ENCODE results near the gene ENAH.
"Not testable (repeated sequence)": the region's sequence is repeated elsewhere in the genome, so short reads cannot be mapped to it uniquely, and the experiment has no call there.

ENAH gene

DNA sequence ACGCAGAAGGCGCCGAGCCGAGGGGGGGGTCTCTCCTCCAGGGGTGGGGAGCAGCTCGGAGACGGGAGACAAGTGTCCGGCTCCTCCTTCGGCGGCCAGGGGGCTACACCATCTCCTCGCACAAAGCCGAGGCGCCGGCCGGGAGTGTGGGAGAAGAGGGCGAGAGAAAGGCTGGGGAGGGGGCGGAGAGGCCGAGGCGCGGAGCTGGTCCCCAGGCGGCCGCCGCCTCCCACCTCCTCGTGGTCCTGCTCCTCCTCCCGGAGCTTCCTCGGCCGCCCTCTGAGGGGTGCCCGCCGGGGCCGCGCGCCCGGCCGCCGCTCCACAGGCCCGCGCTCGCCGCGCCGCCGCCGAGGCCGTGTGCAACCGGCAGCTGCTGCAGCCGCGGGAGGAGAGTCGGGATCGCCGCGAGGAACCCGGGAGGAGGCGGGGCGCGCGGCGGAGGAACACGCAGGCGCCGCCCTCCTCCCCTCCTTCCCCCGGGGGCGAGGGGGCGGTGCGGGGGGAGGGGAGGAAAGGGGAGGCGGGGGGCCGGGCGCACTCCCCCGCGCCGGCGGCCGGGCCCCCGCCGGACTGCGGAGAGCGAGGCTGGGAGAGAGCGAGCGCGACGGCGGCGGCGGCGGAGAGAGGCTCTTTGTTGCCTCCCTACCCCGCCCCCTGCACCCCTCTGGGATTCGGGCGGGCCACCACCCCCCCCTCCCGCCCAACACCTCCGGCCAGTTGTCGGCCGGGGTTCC, at the start of gene ENAH:
TSS of gene ENAH (minus strand) at position 395 of the 734 bp plus-strand sequence. CDS start 433 bp downstream, outside the sequence.
- H3K36me3 ChIP-seq (ENCODE audit: insufficient read depth, low read length) = peaks cover 4% of the 10 kb centered on the region
- H3K4me1 ChIP-seq (ENCODE audit: insufficient read depth, low read length) = peaks cover 24% of the 10 kb centered on the region

DNA sequence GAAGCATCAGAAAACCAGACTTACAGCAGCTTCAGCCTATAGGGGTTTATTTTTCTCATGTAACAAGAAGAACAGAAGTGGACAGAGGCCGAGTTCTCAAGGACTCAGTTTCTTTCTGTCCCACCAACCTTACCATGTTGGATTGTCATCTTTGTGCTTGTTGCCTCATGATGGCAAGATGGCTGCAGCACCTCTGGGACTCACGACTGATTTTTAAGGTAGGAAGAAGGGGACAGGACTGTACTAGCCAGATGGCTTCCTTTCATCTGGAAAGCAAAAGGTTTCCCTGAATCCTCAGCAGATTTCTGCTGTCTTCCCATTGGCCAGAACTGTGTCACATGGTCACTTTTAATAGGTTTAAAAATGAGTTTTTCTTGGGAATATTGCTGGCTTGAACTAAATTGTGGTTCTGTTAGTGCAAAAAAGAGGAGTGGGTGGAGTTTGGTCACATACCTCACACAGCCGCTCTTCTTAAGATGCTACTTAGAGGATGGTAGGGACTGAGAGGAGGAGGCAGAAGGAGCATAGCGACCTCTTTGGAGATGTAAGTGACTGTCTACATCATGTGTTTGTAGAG, 48.1 kb upstream of the ENAH start:
- H3K9me3 ChIP-seq (ENCODE audit: low read length) = no peaks in the 10 kb centered on the region
- H3K36me3 ChIP-seq (ENCODE audit: insufficient read depth, low read length) = no peaks in the 10 kb centered on the region
- peak overlapping the region; percentile 62 for H2AFZ ChIP-seq (ENCODE audit: low read depth, low read length)
- H3K4me3 ChIP-seq (ENCODE audit: low read length) = no peak overlapping the region
- H3K27me3 ChIP-seq (ENCODE audit: insufficient read depth, low read length) = no peaks in the 10 kb centered on the region
- H3K4me1 ChIP-seq (ENCODE audit: insufficient read depth, low read length) = peaks cover 15% of the 10 kb centered on the region

More for the DNA sequence above, at the start of gene ENAH:
- H3K27me3 ChIP-seq (ENCODE audit: insufficient read depth, low read length) = no peaks in the 10 kb centered on the region
- no peaks in the 10 kb centered on the region for H3K9me3 ChIP-seq (ENCODE audit: low read length)
- H3K4me3 ChIP-seq (ENCODE audit: low read length) = peak within 1 kb of the TSS; percentile 98
- H2AFZ ChIP-seq (ENCODE audit: low read depth, low read length) = peak within 1 kb of the TSS; percentile 71

DNA sequence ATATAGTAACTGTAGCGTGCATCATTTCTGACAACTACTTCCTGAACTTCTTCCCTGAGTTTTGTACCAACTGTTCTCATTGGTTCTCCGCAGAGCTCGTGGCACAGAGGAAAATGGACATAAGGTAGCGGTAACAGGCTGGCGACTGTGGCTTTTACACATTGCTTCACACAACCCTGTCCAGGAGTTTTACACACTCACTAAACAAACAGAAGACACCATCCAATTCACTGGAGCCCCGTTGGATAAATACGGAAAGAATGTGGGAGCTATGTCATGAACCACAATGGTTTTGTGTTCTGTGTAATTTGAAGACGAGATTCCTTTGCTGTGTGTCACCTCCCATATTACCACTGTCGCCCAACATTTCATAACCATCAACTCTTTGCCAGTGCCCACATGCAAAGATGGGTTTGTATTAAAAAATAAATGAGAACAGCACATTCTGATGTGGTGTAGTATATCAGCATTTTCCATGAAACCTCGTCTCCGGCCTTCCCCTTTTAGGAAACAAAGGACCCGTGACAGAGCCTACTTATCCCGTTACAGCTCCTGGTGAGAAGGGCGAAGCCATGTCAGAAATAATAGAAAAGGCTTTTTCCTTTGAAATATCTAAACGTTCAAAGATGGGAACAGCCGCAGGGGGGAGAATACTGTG, 47.4 kb upstream of the ENAH start:
- Histone ChIP-seq H3K27me3 (ENCODE audit: insufficient read depth, low read length) (no peaks in the 10 kb centered on the region), H3K9me3 (ENCODE audit: low read length) (no peaks in the 10 kb centered on the region), H3K4me3 (ENCODE audit: low read length) (peak overlapping the region; percentile 29), H3K36me3 (ENCODE audit: insufficient read depth, low read length) (no peaks in the 10 kb centered on the region), H2AFZ (ENCODE audit: low read depth, low read length) (peak overlapping the region; percentile 62), H3K4me1 (ENCODE audit: insufficient read depth, low read length) (peaks cover 15% of the 10 kb centered on the region)

DNA sequence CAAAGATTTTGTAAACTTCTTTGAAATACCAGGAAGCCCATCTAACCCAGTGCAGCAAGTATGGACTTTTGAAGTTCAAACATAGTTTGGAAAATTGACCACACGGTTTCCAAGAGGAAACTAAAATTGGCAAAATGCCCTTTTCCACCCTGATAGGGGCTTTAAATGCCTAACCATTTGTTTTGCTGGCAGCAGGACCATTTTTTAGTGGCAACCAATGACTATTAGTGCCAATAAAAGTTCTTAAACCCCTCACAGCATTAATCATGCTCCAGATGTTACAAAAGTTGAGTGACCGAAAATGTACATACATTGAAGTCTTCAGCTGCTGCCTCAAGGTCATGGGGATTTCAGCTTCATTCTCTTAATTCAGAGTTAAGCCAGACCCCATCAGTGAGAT, 46.4 kb upstream of the ENAH start:
- no peaks in the 10 kb centered on the region for H3K36me3 ChIP-seq (ENCODE audit: insufficient read depth, low read length)
- no peak overlapping the region for H3K4me3 ChIP-seq (ENCODE audit: low read length)
- H2AFZ ChIP-seq (ENCODE audit: low read depth, low read length) = peak overlapping the region; percentile 62

DNA sequence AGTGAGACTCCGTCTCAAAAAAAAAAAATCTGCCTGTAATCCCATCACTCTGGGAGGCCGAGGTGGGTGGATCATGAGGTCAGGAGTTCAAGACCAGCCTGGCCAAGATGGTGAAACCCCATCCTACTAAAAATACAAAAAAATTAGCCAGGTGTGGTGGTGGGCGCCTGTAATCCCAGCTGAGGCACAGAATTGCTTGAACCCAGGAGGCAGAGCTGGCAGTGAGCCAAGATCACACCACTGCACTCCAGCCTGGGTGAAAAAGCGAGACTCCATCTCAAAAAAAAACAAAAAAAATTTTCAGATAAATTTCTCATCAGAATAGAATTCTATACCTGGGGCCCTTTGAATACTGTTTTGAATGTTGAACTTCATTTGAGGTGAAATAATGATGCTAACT, 45.3 kb upstream of the ENAH start:
- peaks cover 15% of the 10 kb centered on the region for H3K4me1 ChIP-seq (ENCODE audit: insufficient read depth, low read length)
- not testable (repeated sequence) for H3K9me3 ChIP-seq (ENCODE audit: low read length); H3K4me3 ChIP-seq (ENCODE audit: low read length); H2AFZ ChIP-seq (ENCODE audit: low read depth, low read length); H3K36me3 ChIP-seq (ENCODE audit: insufficient read depth, low read length); H3K27me3 ChIP-seq (ENCODE audit: insufficient read depth, low read length)

More for the DNA sequence above, 46.4 kb upstream of the ENAH start:
- Histone ChIP-seq H3K9me3 (ENCODE audit: low read length) (no peaks in the 10 kb centered on the region), H3K4me1 (ENCODE audit: insufficient read depth, low read length) (peaks cover 15% of the 10 kb centered on the region), H3K27me3 (ENCODE audit: insufficient read depth, low read length) (no peaks in the 10 kb centered on the region)

DNA sequence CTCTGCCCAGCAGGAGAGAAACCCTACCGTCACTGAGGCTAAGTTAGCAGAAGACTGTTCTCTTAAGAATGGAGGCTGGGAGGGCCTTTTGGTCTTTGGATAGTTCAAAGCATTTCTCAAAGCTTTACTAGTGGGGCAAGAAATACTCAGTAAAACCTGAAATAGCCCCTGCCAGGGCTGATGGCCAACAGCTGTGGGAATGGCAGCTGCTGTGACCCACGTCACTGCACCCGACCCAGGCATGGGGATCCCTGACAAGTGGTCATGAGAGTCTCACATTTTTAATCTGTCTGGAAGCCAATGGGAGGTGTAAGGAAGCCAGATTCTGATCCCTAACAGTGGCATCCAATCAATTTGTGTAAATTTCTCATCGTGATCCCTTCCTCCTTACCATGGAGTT, 44.5 kb upstream of the ENAH start:
- Histone ChIP-seq H3K27me3 (ENCODE audit: insufficient read depth, low read length) (no peaks in the 10 kb centered on the region), H3K4me1 (ENCODE audit: insufficient read depth, low read length) (peaks cover 15% of the 10 kb centered on the region), H3K36me3 (ENCODE audit: insufficient read depth, low read length) (no peaks in the 10 kb centered on the region), H2AFZ (ENCODE audit: low read depth, low read length) (no peak overlapping the region), H3K9me3 (ENCODE audit: low read length) (no peaks in the 10 kb centered on the region), H3K4me3 (ENCODE audit: low read length) (no peak overlapping the region)

DNA sequence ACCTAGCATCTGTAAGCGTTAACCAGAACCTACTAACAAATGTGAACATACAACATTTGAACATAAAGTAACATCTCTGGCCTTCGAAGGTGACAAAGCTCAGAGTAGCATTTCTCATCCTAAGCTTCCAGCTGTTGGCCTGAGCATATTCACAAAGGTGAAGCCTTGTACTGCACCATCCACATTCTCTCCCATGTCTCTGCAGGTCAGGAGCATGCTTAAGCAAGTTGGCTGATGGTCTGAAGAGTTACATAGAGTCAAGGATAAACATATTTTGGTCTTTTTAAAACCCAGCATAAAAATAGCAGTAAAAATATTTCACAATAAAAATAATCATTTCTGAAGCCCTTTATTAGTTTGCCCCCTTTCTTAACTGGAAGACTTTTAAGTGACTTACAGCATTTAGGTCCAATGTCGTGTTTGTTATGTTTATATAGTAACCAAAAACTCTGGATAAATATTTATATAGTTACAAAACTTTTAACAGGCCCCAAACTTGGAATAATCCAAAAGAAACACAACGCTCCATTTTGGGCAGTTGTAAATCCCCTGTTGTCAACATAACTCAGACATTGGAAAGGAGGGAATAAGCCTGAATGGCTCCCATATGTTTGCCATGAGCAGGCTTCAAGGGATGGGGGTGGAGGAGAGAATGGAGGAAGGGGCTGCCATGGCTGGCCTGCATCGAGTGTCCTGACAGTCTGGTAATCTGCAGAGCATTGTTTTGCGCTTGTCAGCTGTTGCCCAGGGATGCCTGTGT, 42.8 kb upstream of the ENAH start:
- Histone ChIP-seq H3K4me1 (ENCODE audit: insufficient read depth, low read length) (peaks cover 20% of the 10 kb centered on the region), H3K36me3 (ENCODE audit: insufficient read depth, low read length) (no peaks in the 10 kb centered on the region), H2AFZ (ENCODE audit: low read depth, low read length) (no peak overlapping the region), H3K9me3 (ENCODE audit: low read length) (no peaks in the 10 kb centered on the region), H3K4me3 (ENCODE audit: low read length) (no peak overlapping the region), H3K27me3 (ENCODE audit: insufficient read depth, low read length) (no peaks in the 10 kb centered on the region)

DNA sequence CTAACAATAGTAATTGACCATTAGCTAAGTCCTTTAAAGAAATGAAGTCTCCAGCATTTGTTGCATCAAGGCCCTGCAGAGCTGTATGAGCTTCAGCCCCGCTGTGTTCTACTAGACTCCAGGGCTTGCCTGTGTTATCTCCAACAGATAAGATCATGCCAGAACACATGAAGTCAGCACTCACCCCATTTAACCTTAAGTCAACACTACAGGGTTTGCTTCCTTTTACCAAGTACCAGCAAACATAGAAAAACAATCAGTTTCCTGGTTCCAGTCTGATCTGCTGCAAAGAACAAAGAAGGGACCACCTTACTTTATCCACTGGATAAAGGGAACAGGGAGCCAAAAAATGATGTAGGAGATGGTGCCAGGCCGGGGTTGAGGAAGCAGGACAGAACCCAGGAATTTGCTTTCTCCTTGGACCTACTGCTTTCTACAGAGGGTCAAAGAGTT, 41.3 kb upstream of the ENAH start:
- no peaks in the 10 kb centered on the region for H3K27me3 ChIP-seq (ENCODE audit: insufficient read depth, low read length)
- H3K9me3 ChIP-seq (ENCODE audit: low read length) = no peaks in the 10 kb centered on the region
- peaks cover 5% of the 10 kb centered on the region for H3K4me1 ChIP-seq (ENCODE audit: insufficient read depth, low read length)
- H3K36me3 ChIP-seq (ENCODE audit: insufficient read depth, low read length) = no peaks in the 10 kb centered on the region
- no peak overlapping the region for H3K4me3 ChIP-seq (ENCODE audit: low read length)
- H2AFZ ChIP-seq (ENCODE audit: low read depth, low read length) = no peak overlapping the region

DNA sequence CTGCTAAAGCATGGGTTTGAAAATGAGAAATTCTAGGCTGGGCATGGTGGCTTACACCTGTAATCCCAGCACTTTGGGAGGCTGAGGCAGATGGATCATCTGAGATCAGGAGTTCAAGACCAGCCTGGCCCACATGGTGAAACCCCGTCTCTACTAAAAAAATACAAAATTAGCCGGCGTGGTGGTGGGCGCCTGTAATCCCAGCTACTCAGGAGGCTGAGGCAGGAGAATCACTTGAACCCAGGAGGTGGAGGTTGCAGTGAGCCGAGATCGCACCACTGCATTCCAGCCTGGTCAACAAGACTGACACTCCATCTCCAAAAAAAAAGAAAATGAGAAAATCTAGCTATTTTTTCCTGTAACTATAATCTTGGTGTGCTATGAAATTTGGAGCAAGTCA, 40.8 kb upstream of the ENAH start:
- not testable (repeated sequence) for H3K4me1 ChIP-seq (ENCODE audit: insufficient read depth, low read length); H3K36me3 ChIP-seq (ENCODE audit: insufficient read depth, low read length); H3K9me3 ChIP-seq (ENCODE audit: low read length); H2AFZ ChIP-seq (ENCODE audit: low read depth, low read length); H3K4me3 ChIP-seq (ENCODE audit: low read length); H3K27me3 ChIP-seq (ENCODE audit: insufficient read depth, low read length)

DNA sequence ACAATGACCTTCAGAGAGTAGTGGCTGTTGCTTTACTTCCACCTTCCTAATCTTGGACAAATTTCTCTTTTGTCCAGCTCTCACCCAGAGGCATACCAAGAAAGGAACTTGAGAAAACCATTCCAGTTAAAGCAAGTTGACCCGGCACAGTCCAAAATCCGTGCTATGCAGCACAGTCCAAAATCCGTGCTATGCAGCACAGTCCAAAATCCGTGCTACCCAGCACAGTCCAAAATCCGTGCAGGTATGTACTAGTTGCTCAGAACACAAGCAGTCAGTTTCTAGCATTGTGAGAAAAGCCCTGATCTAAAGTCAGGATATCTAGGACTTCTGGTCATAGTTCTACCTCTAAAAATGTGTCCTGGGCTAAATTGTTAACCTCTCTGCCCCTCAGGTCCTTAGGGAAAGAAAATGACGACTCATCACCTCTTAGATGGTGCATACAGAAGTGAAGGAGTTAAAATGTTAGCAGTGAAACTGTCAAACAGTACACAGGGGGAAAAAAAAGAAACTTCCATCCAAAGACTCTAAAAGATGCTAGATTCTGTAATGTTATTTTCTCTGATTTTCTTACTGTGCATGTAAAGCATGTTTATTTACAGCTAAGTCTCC, 40.3 kb upstream of the ENAH start:
- H2AFZ ChIP-seq (ENCODE audit: low read depth, low read length) = no peak overlapping the region
- H3K36me3 ChIP-seq (ENCODE audit: insufficient read depth, low read length) = no peaks in the 10 kb centered on the region
- no peaks in the 10 kb centered on the region for H3K9me3 ChIP-seq (ENCODE audit: low read length)
- no peak overlapping the region for H3K4me3 ChIP-seq (ENCODE audit: low read length)
- no peaks in the 10 kb centered on the region for H3K27me3 ChIP-seq (ENCODE audit: insufficient read depth, low read length)
- peaks cover 5% of the 10 kb centered on the region for H3K4me1 ChIP-seq (ENCODE audit: insufficient read depth, low read length)

DNA sequence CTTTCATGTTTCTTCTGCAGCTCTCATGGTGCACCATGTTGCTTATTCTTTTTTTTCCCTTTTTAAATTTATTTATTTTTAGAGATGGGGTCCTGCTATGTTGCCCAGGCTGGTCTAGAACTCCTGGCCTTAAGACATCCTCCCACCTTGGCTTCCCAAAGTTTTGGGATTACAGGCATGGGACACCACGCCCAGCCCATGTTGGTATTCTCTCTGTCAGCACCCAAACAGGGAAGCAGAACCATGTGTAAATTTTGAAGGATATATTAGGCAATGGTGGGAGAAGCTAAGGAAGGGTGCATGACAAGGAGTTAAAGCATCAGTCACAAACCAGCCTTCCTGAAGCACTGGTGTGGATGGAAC, 39.6 kb upstream of the ENAH start:
- H3K4me1 ChIP-seq (ENCODE audit: insufficient read depth, low read length) = peaks cover 5% of the 10 kb centered on the region
- no peaks in the 10 kb centered on the region for H3K9me3 ChIP-seq (ENCODE audit: low read length)
- no peak overlapping the region for H2AFZ ChIP-seq (ENCODE audit: low read depth, low read length)
- H3K27me3 ChIP-seq (ENCODE audit: insufficient read depth, low read length) = no peaks in the 10 kb centered on the region
- no peak overlapping the region for H3K4me3 ChIP-seq (ENCODE audit: low read length)
- H3K36me3 ChIP-seq (ENCODE audit: insufficient read depth, low read length) = no peaks in the 10 kb centered on the region

DNA sequence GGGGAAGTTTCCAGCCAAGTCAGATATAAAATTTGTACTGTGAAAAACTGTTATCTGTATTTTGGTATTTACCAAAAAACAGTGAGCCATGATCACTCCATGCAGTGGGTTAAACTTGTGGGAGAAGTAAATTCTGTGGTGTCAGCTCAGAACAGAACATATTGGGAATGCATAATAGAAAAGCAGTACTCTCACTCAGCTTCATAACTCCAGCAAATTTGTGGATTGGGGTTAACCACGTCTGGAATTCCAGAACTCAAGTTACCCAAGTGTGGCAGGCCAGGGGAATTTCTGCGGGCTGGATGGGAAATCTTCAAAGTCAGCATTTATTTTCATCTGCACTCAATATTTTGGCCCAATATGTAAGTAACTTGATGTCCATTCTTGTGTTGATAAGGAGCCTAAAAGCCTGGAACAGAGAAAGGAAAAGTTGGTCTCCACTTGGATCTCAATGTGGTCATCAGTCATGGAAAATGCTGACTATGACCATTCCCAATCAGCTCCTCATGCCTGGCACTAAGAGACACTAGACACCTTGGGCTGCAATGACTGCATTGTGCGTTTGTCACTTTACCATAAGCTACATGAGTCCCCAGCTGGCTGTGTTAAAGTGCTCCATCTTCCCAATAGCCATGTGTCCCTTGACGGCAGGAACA, 39.1 kb upstream of the ENAH start:
- Histone ChIP-seq H2AFZ (ENCODE audit: low read depth, low read length) (no peak overlapping the region), H3K36me3 (ENCODE audit: insufficient read depth, low read length) (no peaks in the 10 kb centered on the region)

More for the DNA sequence above, 39.1 kb upstream of the ENAH start:
- no peaks in the 10 kb centered on the region for H3K27me3 ChIP-seq (ENCODE audit: insufficient read depth, low read length)
- no peak overlapping the region for H3K4me3 ChIP-seq (ENCODE audit: low read length)
- peaks cover 5% of the 10 kb centered on the region for H3K4me1 ChIP-seq (ENCODE audit: insufficient read depth, low read length)
- no peaks in the 10 kb centered on the region for H3K9me3 ChIP-seq (ENCODE audit: low read length)
